Measurements from ENCODE around the gene EN1.

EN1 gene

DNA sequence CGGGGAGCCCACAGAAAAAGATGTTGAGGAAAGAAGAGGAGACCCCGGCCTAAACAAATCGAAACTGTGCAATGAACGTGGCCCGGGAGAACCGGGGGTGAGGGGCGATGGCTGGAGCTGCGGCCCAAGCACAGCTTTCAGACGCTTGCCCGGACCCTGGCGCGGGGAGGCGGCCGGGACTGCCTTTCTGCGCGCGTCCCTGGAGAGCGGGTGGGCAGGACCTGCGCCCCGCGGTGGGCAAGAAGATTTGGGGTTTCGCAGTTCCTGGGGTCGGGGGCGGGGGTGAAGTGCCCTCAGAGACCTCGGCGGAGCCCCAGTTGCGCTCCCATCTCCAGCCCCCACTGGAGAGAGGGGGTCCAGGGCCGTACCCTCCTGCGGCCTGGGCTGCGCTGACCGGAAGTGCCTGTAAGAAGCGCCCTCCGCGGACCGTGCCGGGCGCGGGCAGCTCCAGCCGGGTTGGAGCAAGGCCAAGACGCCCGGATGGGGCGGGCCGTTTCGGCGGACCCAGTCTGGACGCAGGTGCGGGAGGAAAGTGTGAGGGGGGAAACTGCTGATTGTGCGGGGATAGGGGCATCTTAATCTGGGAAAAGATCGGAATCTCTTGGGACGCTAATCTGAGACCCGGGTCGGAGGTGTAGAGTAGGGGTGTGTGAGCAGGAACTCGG, 11.6 kb downstream of the EN1 start:
- Histone ChIP-seq H3K4me1 (ENCODE audit: control insufficient read depth, insufficient read depth, low read length) (no peaks in the 10 kb centered on the region), H3K27ac (ENCODE audit: low read depth, low read length) (no peak overlapping the region), H3K36me3 (ENCODE audit: control insufficient read depth, insufficient read depth, low read length) (no peaks in the 10 kb centered on the region), H3K4me3 (ENCODE audit: low read length) (peak overlapping the region; percentile 46), H3K9ac (ENCODE audit: low read length) (no peak overlapping the region), H3K27me3 (ENCODE audit: control insufficient read depth, insufficient read depth, low read length) (peaks cover 60% of the 10 kb centered on the region)

GRCh38 chr2:118834901-118835745, 12.3 kb downstream of the EN1 start:
- no peaks in the 10 kb centered on the region for H3K36me3 ChIP-seq (ENCODE audit: control insufficient read depth, insufficient read depth, low read length)
- H3K9ac ChIP-seq (ENCODE audit: low read length), result no peak overlapping the region
- H3K27ac ChIP-seq (ENCODE audit: low read depth, low read length), result no peak overlapping the region
- H3K27me3 ChIP-seq (ENCODE audit: control insufficient read depth, insufficient read depth, low read length), result peaks cover 60% of the 10 kb centered on the region
- no peaks in the 10 kb centered on the region for H3K4me1 ChIP-seq (ENCODE audit: control insufficient read depth, insufficient read depth, low read length)
- H3K4me3 ChIP-seq (ENCODE audit: low read length), result peak overlapping the region; percentile 46

DNA sequence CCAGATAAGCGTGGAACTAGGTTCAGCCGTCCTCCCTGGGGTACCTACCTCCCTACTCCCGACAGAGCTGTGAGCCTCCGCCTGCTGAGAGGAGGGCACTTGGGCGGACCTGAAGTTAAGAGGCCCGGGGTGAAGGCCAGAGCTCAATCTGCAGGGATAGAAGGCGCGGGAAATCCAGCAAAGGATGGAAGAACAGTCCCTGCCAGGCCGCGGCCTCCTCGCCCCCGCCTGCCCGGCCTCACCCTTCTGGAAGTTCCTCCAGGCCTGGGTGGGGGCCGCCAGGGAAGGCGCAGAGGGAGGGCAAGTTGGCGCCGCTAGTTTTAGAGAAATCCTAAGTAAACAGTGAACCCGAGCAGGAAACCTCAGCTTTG, 13.0 kb downstream of the EN1 start:
- peaks cover 54% of the 10 kb centered on the region for H3K27me3 ChIP-seq (ENCODE audit: control insufficient read depth, insufficient read depth, low read length)
- H3K4me3 ChIP-seq (ENCODE audit: low read length), result no peak overlapping the region
- no peak overlapping the region for H3K9ac ChIP-seq (ENCODE audit: low read length)
- H3K4me1 ChIP-seq (ENCODE audit: control insufficient read depth, insufficient read depth, low read length), result no peaks in the 10 kb centered on the region
- H3K27ac ChIP-seq (ENCODE audit: low read depth, low read length), result no peak overlapping the region
- H3K36me3 ChIP-seq (ENCODE audit: control insufficient read depth, insufficient read depth, low read length), result no peaks in the 10 kb centered on the region

GRCh38 chr2:118833716-118834439, 13.6 kb downstream of the EN1 start:
- no peak overlapping the region for H3K9ac ChIP-seq (ENCODE audit: low read length)
- no peaks in the 10 kb centered on the region for H3K4me1 ChIP-seq (ENCODE audit: control insufficient read depth, insufficient read depth, low read length)
- no peak overlapping the region for H3K4me3 ChIP-seq (ENCODE audit: low read length)
- peaks cover 49% of the 10 kb centered on the region for H3K27me3 ChIP-seq (ENCODE audit: control insufficient read depth, insufficient read depth, low read length)
- H3K27ac ChIP-seq (ENCODE audit: low read depth, low read length), result no peak overlapping the region
- no peaks in the 10 kb centered on the region for H3K36me3 ChIP-seq (ENCODE audit: control insufficient read depth, insufficient read depth, low read length)

- Histone ChIP-seq H3K9ac (ENCODE audit: low read length) (no peak overlapping the region), H3K27ac (ENCODE audit: low read depth, low read length) (no peak overlapping the region), H3K27me3 (ENCODE audit: control insufficient read depth, insufficient read depth, low read length) (peaks cover 44% of the 10 kb centered on the region), H3K36me3 (ENCODE audit: control insufficient read depth, insufficient read depth, low read length) (no peaks in the 10 kb centered on the region), H3K4me3 (ENCODE audit: low read length) (no peak overlapping the region), H3K4me1 (ENCODE audit: control insufficient read depth, insufficient read depth, low read length) (no peaks in the 10 kb centered on the region)
Observed at GRCh38 chr2:118832791-118833715, 14.4 kb downstream of the EN1 start.

GRCh38 chr2:118832071-118832790, 15.2 kb downstream of the EN1 start:
- H3K27ac ChIP-seq (ENCODE audit: low read depth, low read length), result no peak overlapping the region
- H3K9ac ChIP-seq (ENCODE audit: low read length), result no peak overlapping the region
- H3K27me3 ChIP-seq (ENCODE audit: control insufficient read depth, insufficient read depth, low read length), result peaks cover 38% of the 10 kb centered on the region
- H3K4me1 ChIP-seq (ENCODE audit: control insufficient read depth, insufficient read depth, low read length), result no peaks in the 10 kb centered on the region
- no peaks in the 10 kb centered on the region for H3K36me3 ChIP-seq (ENCODE audit: control insufficient read depth, insufficient read depth, low read length)
- H3K4me3 ChIP-seq (ENCODE audit: low read length), result no peak overlapping the region

DNA sequence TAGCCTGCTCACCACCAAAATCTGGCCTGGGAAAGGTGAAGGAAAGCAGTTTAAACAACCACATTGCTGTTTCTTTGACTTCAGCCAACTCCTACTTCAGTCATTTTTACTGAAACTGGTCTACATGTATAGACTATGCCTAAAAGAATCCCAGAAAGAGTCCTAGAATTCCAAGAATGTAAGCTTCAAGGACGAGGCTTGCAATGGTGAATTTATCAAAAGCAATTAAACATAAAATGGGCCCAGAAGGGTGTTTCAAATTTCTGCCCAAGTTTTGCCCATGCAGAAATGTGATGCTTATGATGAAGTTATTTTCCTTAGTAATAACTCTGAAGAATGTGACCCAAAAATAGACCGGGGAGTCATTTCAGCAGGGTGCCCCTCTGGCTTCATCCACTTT, 16.6 kb downstream of the EN1 start:
- no peak overlapping the region for H3K27ac ChIP-seq (ENCODE audit: low read depth, low read length)
- H3K36me3 ChIP-seq (ENCODE audit: control insufficient read depth, insufficient read depth, low read length), result no peaks in the 10 kb centered on the region
- H3K9ac ChIP-seq (ENCODE audit: low read length), result no peak overlapping the region
- no peak overlapping the region for H3K4me3 ChIP-seq (ENCODE audit: low read length)
- H3K4me1 ChIP-seq (ENCODE audit: control insufficient read depth, insufficient read depth, low read length), result no peaks in the 10 kb centered on the region
- peaks cover 28% of the 10 kb centered on the region for H3K27me3 ChIP-seq (ENCODE audit: control insufficient read depth, insufficient read depth, low read length)

DNA sequence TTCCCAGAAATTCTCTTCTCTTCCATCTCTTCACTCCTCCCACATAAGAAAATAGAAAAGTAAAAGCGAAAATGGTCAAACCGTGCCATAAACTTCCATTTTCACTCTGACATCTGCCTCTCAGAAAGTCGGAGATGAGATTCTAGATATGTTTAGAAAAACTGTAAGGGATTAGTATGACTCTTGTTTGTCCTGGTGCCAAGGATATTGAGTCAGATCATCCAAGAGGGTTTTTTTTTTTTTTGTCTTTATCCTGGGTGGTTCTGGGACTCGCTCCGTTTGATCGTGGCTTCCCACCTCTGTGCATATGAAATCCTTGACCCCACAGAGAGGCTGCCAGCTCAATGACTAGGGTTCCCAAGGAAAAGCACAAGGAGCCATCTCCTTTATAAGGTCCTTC, 17.3 kb downstream of the EN1 start:
- Histone ChIP-seq H3K27ac (ENCODE audit: low read depth, low read length) (no peak overlapping the region), H3K4me1 (ENCODE audit: control insufficient read depth, insufficient read depth, low read length) (no peaks in the 10 kb centered on the region), H3K36me3 (ENCODE audit: control insufficient read depth, insufficient read depth, low read length) (no peaks in the 10 kb centered on the region), H3K4me3 (ENCODE audit: low read length) (no peak overlapping the region), H3K9ac (ENCODE audit: low read length) (no peak overlapping the region), H3K27me3 (ENCODE audit: control insufficient read depth, insufficient read depth, low read length) (peaks cover 23% of the 10 kb centered on the region)

DNA sequence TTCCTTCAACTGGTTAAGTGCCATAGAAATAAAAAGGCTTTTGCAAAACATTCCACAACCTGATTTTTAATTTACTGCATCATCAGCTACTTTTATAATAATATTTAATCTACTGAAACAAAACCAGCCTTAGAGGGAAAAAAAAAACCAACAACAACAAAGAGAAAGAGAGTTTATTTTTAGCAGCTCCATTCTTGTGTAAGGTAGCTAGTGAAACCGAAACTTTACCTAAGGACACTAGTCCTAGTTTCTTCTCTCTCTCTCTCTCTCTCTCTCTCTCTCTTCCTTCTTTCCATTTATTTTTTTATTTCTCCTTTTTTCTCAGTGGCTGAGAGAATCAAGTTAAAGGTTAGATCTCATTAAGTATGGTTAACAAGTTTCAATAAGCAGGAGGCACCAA, 21.4 kb downstream of the EN1 start:
- Histone ChIP-seq H3K4me1 (ENCODE audit: control insufficient read depth, insufficient read depth, low read length) (no peaks in the 10 kb centered on the region), H3K9ac (ENCODE audit: low read length) (no peak overlapping the region), H3K27me3 (ENCODE audit: control insufficient read depth, insufficient read depth, low read length) (peaks cover 3% of the 10 kb centered on the region), H3K36me3 (ENCODE audit: control insufficient read depth, insufficient read depth, low read length) (no peaks in the 10 kb centered on the region), H3K4me3 (ENCODE audit: low read length) (no peak overlapping the region), H3K27ac (ENCODE audit: low read depth, low read length) (no peak overlapping the region)

GRCh38 chr2:118823633-118824032, 23.8 kb downstream of the EN1 start:
- Histone ChIP-seq H3K27me3 (ENCODE audit: control insufficient read depth, insufficient read depth, low read length) (no peaks in the 10 kb centered on the region), H3K27ac (ENCODE audit: low read depth, low read length) (no peak overlapping the region), H3K4me3 (ENCODE audit: low read length) (no peak overlapping the region), H3K36me3 (ENCODE audit: control insufficient read depth, insufficient read depth, low read length) (no peaks in the 10 kb centered on the region), H3K4me1 (ENCODE audit: control insufficient read depth, insufficient read depth, low read length) (no peaks in the 10 kb centered on the region), H3K9ac (ENCODE audit: low read length) (no peak overlapping the region)

DNA sequence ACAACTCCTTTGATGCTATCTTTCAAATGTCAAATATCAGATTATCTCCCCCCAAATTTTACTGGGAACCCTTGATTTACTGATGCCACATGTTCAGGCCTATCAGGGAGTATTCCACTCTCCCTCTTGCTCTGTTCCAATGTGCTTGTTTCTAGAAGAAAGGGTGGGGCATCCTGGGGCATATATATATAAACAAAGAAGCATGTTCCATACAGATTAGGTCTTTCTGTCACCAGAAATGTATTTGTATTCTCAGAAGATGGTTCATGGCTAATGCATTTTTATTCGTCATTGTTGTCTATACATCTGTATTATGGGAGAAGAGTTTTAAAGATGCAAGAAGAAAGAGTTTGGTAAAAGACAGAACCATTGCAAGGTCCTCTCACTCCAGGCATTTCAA, 24.9 kb downstream of the EN1 start:
- Histone ChIP-seq H3K4me1 (ENCODE audit: control insufficient read depth, insufficient read depth, low read length) (no peaks in the 10 kb centered on the region), H3K27ac (ENCODE audit: low read depth, low read length) (no peak overlapping the region), H3K4me3 (ENCODE audit: low read length) (no peak overlapping the region), H3K27me3 (ENCODE audit: control insufficient read depth, insufficient read depth, low read length) (no peaks in the 10 kb centered on the region), H3K9ac (ENCODE audit: low read length) (no peak overlapping the region), H3K36me3 (ENCODE audit: control insufficient read depth, insufficient read depth, low read length) (no peaks in the 10 kb centered on the region)
